WI38 (cell line): Measurements from ENCODE around the gene MOG.
A peak's percentile ranks its signal among the peaks of the same experiment; 100 is the strongest.

Experiments
- H3K4me3 ChIP-seq: 2 replicates; pipeline ENCODE4 v1.5.1; 2011; ENCODE audit warnings: low read depth, mild to moderate bottlenecking, control low read depth, low read length
- TF ChIP-seq, protein P1 (sequence below): IDR thresholded peaks from 2 replicates; pipeline ENCODE4 v1.5.1; 2012; ENCODE audit warnings: low read depth, mild to moderate bottlenecking, control low read depth, low read length

The MOG gene

DNA sequence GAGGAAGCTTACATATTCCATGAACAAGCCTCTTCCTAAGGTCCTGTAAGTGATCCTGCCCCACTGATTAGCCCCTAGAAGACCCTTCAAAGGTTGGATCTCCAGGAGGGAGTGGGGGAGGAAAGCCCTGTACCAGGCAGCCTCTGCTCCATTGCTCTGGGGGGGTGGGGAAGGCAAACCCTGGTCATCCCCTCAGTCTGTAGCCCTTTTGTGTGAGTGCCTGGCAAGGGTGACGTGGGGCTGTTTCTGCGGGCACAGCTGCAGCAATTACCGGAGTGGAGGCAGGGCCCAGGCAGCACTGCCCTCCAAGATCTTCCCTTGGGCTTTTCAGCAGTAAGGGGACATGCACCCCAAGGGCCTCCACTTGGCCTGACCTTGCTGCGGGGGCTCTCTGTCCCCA lies at the start of gene MOG:
Gene MOG (plus strand): TSS at position 295 of the 400 bp plus-strand sequence. CDS start 118 bp downstream, outside the sequence.
- TF ChIP-seq, protein P1, sequence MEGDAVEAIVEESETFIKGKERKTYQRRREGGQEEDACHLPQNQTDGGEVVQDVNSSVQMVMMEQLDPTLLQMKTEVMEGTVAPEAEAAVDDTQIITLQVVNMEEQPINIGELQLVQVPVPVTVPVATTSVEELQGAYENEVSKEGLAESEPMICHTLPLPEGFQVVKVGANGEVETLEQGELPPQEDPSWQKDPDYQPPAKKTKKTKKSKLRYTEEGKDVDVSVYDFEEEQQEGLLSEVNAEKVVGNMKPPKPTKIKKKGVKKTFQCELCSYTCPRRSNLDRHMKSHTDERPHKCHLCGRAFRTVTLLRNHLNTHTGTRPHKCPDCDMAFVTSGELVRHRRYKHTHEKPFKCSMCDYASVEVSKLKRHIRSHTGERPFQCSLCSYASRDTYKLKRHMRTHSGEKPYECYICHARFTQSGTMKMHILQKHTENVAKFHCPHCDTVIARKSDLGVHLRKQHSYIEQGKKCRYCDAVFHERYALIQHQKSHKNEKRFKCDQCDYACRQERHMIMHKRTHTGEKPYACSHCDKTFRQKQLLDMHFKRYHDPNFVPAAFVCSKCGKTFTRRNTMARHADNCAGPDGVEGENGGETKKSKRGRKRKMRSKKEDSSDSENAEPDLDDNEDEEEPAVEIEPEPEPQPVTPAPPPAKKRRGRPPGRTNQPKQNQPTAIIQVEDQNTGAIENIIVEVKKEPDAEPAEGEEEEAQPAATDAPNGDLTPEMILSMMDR: no peak
- H3K4me3 ChIP-seq: no peak within 1 kb of the TSS

DNA sequence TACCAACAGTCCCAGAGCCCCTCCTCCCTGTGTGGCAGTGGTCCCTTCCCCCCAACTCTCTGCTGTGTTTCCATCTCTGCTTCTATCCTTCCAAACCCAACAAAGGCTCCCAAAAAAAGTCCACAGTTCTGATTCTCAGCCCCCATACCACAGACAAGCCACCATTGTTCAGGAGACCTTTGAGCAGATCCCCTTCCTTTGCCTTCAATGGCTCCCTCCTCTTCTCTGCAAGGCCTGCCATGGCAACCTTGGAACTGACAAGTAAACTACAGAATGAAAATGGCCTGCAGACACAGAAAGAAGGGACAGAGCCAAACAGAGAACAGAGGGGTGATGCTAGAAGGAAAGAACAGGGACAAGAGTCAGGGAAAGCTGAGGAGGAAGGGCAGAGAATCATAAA lies 48.8 kb upstream of the MOG start:
- TF ChIP-seq, protein P1: no peak
- no peak overlapping the region for H3K4me3 ChIP-seq

DNA sequence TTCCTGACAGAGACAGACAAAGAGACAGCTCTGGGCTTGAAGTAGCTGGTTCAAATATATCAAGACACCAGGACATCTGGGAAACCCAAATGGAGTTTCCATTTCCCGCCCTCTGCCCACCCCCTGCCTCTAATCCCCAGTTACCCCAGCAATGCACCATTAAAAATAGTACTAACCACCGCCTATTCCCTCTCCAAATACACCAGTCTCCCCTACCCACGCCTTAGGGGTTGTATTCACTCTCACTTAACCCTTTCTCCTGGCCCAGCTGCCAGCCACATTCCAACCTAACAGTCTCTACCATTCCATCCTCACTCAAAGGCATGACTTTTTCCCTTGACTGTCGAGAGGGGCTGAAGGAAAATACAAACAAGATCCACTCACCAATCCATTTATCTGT lies 46.4 kb upstream of the MOG start:
- H3K4me3 ChIP-seq: no peak overlapping the region
- TF ChIP-seq, protein P1: no peak

DNA sequence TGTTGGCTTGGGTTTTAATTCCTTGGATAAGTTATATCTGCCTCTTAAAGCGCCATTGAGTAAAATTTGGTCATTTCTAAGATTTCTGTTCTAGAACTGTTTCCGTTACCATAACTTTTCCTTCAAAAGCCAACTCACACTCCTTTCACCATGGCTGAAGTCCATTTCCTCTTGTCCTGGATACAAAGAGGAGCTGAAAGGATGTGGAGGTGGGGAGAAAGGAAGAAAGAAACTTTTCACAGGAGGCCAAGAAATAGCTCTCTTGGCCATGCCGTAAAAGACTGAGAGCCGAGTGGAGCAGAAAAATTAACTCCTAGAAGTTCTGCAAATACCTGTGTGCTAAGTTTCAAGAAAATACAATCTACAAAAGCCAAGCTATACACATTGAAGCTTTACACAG lies 45.5 kb upstream of the MOG start:
- TF ChIP-seq, protein P1: no peak
- H3K4me3 ChIP-seq: no peak overlapping the region

DNA sequence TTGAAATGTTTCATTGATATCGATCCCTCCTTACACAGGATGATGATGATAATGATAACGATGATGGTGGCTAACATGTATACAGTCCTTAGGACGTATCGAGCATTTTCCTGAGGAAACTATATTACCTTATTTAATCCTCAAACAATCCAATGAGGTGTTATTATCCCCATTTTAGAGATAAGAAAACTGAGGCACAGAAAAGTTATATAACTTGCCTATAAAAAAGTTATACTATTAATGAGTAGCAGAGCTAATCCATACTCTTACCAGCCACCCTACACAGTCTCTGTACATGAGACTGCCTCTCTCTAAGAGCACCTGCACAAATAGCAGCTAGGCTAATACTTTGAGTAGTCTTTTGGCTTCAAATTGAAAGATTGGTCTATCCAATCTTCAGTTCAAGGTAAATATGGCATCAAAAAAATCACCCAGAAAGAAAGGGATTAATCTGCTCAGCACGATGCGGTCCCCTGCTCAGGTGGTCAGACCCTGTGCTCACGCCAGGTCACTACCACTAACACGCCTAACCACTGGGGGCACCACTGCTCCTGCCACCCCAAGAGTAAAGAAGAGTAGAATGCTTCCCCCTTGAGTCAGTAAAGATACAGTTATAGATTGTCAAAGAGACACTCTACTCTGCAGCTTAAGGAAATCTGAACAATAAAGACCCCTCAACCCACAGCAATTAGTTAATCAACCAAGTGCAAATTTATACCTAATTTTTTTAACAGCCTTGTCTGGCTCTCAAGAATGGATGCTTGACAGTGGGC lies 38.9 kb upstream of the MOG start:
- TF ChIP-seq, protein P1: 0 out of 2 replicates have a peak, but pooled peaks have one; percentile 7

DNA sequence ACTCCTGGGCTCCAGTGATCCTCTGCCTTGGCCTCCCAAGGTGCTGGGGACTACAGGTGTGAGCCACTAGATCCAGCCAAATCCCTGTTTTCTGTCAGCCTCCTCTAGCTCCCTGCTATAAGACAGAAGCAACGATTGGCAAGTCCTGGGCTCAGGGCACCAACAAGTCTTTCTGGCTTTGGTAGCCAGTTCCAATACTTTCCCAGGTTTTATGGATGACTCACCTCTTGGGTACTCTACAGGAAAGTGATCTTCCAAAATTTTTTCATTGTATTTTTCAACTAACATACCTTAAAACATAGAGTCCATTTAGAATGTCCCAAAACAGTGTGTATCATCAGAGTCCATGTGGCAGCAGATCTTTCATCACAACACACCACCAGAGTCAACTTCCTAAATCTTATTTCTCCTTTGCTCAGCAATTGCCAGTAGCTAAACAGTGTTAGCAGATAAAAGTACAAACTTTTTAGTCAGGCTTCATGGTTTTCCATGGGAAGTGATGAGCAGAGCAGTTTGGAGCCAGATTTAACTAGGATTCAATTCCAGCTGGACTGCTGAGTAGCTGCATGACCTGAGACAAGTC lies 37.2 kb upstream of the MOG start:
- TF ChIP-seq, protein P1: no peak
- H3K4me3 ChIP-seq: no peak overlapping the region

More for the DNA sequence above, 38.9 kb upstream of the MOG start:
- H3K4me3 ChIP-seq: no peak overlapping the region

DNA sequence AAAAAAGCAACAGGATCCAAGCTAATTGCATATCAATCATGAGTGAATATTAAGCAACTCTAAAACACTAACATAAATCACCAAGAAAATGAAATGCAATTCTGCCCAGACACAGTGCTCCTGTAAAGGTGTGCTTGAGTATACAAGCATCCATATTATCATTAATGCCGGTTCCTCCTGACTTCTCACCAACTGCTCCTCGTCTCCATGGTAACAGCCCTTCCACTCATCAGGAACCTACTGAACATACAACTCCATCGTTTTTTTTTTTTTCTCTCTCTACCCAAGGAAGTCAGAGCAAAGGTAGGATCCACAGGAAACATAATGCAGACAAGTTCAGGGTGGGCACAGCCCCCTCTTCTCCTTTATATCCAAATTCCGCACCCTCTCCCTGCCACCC lies 36.3 kb upstream of the MOG start:
- H3K4me3 ChIP-seq: no peak overlapping the region
- TF ChIP-seq, protein P1: no peak
